Activated CD4-positive, alpha-beta T cell treated with anti-CD3 and anti-CD28 coated beads for 36 hours (primary cell): Measurements from ENCODE around the gene ITGA11. TPM values are rescaled to one million over a fixed set of nuclear protein-coding genes. Genes with fewer than 3 reads are reported as not detected.
A peak's percentile ranks its signal among the peaks of the same experiment; 100 is the strongest.

ENCODE experiments used
- ATAC-seq: fragments of 200-7000 bp; cut with Tn5 transposase; one replicate; pipeline ENCODE4 v1.10.0; 2021; ENCODE audit warnings: mild to moderate bottlenecking, moderate library complexity
- CTCF ChIA-PET: fragments of 350-600 bp; sonication (Branson Sonifier 250); formaldehyde crosslinking; loops from one replicate; lab custom pipeline; 2021; ENCODE audit warnings: antibody characterized with exemption; lab: Charles Lee
- POLR2A ChIA-PET: fragments of 350-600 bp; sonication (Branson Sonifier 250); formaldehyde crosslinking; loops from one replicate; lab custom pipeline; 2021; ENCODE audit warnings: antibody characterized with exemption, inconsistent platforms; lab: Charles Lee
- DNase-seq: peaks from one replicate; pipeline ENCODE4 v3.0.0-alpha.2; 2020
- H3K27ac Mint-ChIP-seq: one replicate; pipeline ENCODE4 v1.8.0; 2021; ENCODE audit warnings: mixed read lengths
- H3K27me3 Mint-ChIP-seq: one replicate; pipeline ENCODE4 v1.8.0; 2021; ENCODE audit warnings: mixed read lengths
- H3K36me3 Mint-ChIP-seq: one replicate; pipeline ENCODE4 v1.8.0; 2021; ENCODE audit warnings: low read depth, mixed read lengths
- H3K4me1 Mint-ChIP-seq: one replicate; pipeline ENCODE4 v1.8.0; 2021; ENCODE audit warnings: mixed read lengths
- H3K4me3 Mint-ChIP-seq: one replicate; pipeline ENCODE4 v1.8.0; 2021; ENCODE audit warnings: mild to moderate bottlenecking, moderate library complexity, mixed read lengths
- H3K9me3 Mint-ChIP-seq: one replicate; pipeline ENCODE4 v1.8.0; 2021; ENCODE audit warnings: low read depth, mixed read lengths
- intact Hi-C, 2 experiments: fragments of 100-400 bp; cut with DNase I in 1 of 2; cut with micrococcal nuclease in 1 of 2; formaldehyde crosslinking; loops; one replicate each; pipeline versions ENCODE4 v1.14.2 to v1.15.1; 2022 to 2024; cut with DNase I, micrococcal nuclease
- total RNA-seq, 2 experiments: library from RNA; stranded (reverse); gene quantifications; one replicate each; pipeline ENCODE4 v1.2.3, GENCODE V29; 2021

Gene ITGA11
- total RNA-seq, 2 experiments from 2014 or later = 2.9 to 3.2 TPM

DNA sequence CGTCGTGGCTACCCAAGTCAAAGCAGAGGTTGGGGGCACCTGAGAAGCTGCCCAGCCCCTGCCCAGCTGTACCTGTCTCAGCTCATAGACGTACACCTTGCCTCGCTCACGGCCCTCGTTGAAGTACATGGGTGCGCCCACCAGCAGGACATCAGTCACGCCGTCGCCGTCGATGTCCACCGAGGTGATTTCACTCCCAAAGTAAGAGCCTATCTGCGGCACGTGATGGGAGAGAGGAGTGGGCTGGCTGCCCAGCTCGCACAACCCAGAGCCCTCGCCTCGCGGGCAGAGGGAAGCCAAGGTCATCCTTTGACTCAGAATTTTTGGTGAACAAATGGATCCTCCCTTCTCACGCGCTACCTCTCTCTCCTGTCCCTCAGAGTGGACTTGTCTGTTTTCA is 99.7 kb downstream of the ITGA11 start:
- DNase-seq (no peak), ATAC-seq (no peak)
- ChIA-PET POLR2A (no interaction called here), CTCF (no interaction called here)
- no peak overlapping the region for H3K4me3 Mint-ChIP-seq
- peaks cover 3% of the 10 kb centered on the region for H3K27me3 Mint-ChIP-seq
- no peaks in the 10 kb centered on the region for H3K9me3 Mint-ChIP-seq
- no peaks in the 10 kb centered on the region for H3K36me3 Mint-ChIP-seq
- peaks cover 26% of the 10 kb centered on the region for H3K4me1 Mint-ChIP-seq
- intact Hi-C loops = no loop called here
- H3K27ac Mint-ChIP-seq = no peak overlapping the region

DNA sequence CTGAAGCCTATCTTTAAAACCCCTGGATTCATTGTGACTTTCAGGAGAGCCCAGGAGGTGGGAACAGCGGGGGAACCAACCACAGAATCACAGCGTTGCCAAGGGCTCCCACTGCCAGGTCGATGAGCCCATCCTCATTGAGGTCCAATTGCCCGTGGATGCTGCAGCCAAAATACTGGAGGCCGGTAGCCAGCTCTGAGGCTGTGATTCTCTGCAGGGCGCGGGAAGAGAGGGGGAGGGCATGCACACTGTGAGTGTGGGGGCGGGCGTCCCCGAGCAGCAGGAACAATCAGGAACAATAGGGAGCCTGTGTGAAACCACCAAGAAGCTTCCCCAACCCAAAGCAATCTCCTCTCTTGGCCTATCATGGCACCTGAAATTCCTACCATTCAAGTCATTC is 101.1 kb downstream of the ITGA11 start:
- H3K9me3 Mint-ChIP-seq = no peaks in the 10 kb centered on the region
- intact Hi-C loops = no loop called here
- no peak for ATAC-seq
- H3K36me3 Mint-ChIP-seq = no peaks in the 10 kb centered on the region
- DNase-seq = no peak
- peaks cover 3% of the 10 kb centered on the region for H3K27me3 Mint-ChIP-seq
- H3K27ac Mint-ChIP-seq = no peak overlapping the region
- CTCF ChIA-PET = no interaction called here
- POLR2A ChIA-PET = no interaction called here
- H3K4me3 Mint-ChIP-seq = no peak overlapping the region
- H3K4me1 Mint-ChIP-seq = peaks cover 38% of the 10 kb centered on the region

DNA sequence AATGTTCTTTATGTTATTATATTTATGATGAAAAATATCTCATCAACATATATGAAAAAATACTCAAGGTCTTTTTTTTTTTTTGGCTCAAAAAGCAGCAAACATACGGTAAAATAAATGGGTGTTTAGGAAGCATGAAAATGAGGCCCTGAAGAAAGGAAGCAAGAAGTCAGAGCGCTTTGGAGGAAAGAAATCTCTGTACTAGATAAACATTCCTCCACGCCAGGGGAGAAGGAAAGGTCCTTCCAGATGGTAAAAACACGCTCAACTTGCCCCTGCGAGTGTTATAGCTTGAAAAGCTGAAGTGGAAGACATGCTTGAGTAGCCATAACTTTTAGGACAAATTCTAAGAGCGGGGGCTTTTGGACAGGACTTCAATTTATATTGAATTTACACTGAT is 101.5 kb downstream of the ITGA11 start:
- H3K27ac Mint-ChIP-seq = no peak overlapping the region
- H3K4me1 Mint-ChIP-seq = peaks cover 38% of the 10 kb centered on the region
- H3K36me3 Mint-ChIP-seq = no peaks in the 10 kb centered on the region
- CTCF ChIA-PET = no interaction called here
- no peak overlapping the region for H3K4me3 Mint-ChIP-seq
- DNase-seq (no peak), ATAC-seq (no peak)
- H3K27me3 Mint-ChIP-seq = peaks cover 3% of the 10 kb centered on the region
- H3K9me3 Mint-ChIP-seq = no peaks in the 10 kb centered on the region
- intact Hi-C loops = no loop called here
- POLR2A ChIA-PET = no interaction called here

DNA sequence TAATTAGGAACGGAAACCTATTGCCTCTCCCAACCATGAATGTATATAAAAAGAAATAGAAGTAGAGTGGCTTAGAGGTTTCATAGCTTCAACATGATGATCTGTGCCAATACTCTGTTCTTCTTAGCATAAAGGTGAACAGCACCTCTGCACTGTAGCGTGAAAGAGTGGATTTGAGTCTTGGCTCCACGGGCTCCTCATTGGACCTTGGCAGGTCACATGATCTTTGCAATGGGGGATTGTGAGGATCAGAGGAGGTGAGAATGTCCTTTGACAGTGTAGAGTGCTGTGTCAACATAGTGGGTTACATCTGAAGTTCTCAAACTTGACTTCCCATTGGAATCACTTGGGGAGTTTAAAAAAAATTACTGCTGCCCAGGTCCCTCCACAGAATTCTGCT is 103.0 kb downstream of the ITGA11 start:
- ChIA-PET POLR2A (no interaction called here), CTCF (interaction anchor here (1.0 to 1.5 kb wide), 2 partner anchors 14 to 23 kb away, joined by 4 read pairs; no protein-coding TSS in a partner anchor)
- Mint-ChIP-seq H3K27me3 (peaks cover 3% of the 10 kb centered on the region), H3K4me1 (peaks cover 38% of the 10 kb centered on the region), H3K4me3 (no peak overlapping the region), H3K27ac (no peak overlapping the region), H3K9me3 (no peaks in the 10 kb centered on the region), H3K36me3 (no peaks in the 10 kb centered on the region)
- no peak for DNase-seq
- ATAC-seq = no peak
- intact Hi-C loops = no loop called here

DNA sequence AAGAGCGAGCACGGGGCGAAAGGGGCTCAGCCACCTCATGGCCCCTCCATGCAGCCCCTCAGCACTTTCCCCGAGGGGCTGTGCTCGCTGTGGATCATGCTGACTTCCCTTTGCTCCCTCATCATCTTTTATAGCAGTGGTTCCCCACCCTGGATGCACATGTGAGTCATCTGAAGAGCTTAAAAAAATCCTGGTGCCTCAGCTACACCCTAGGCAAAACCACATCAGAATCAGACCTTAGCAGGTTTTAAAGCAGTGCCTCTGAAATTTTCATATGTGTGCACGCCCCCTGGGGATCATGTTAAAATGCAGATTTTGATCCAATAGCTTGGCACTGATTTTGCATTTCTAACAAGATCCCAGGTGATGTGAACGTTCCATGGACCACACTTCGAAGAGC is 103.5 kb downstream of the ITGA11 start:
- intact Hi-C loops = no loop called here
- Mint-ChIP-seq H3K27ac (peak overlapping the region; percentile 44), H3K4me3 (no peak overlapping the region), H3K36me3 (no peaks in the 10 kb centered on the region), H3K9me3 (no peaks in the 10 kb centered on the region), H3K27me3 (peaks cover 3% of the 10 kb centered on the region), H3K4me1 (peaks cover 35% of the 10 kb centered on the region)
- DNase-seq = peak; percentile 42
- ATAC-seq = peak; percentile 93
- ChIA-PET POLR2A (interaction anchor here (0.7 kb wide), 1 partner anchor 73 kb away, joined by 3 read pairs; no protein-coding TSS in a partner anchor), CTCF (interaction anchor here (0.7 to 1.5 kb wide), 3 partner anchors 13 to 23 kb away, joined by 3 to 4 read pairs (median 4); no protein-coding TSS in a partner anchor)

DNA sequence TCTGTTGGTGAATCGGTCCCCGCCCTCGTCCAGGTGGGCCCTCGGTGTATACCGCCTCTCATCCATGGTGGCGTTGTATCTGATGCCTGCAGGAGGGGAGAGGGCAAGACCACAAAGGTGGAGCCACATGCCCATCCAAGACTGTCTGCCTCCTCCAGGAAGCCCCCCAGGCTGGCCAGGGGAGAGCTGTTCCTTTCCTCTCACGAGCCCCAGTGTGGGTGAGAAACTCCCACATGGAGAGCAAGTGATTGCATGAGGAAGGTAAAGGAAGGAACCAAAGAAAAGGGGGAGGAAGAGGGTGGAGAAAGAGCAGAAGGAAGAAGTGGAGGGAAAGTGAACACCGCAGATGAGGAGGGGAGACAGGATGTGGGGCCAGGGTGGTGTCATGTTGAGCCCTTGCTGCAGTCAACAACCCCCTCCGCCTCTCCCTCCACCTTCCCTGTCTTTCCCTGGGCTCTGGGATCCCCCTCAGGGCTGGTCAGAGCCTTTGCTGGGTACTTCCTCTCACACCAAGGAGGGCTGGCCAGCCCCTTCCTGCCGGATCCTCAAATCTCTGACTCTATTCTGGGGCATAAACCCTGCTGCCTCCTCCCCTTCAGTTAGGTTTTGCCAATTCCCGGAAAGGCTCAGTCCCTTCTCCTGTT is 105.1 kb downstream of the ITGA11 start:
- Mint-ChIP-seq H3K4me1 (peaks cover 35% of the 10 kb centered on the region), H3K4me3 (no peak overlapping the region), H3K9me3 (no peaks in the 10 kb centered on the region), H3K27me3 (peaks cover 2% of the 10 kb centered on the region), H3K36me3 (no peaks in the 10 kb centered on the region), H3K27ac (peak overlapping the region; percentile 55)
- DNase-seq = no peak
- CTCF ChIA-PET = interaction anchor here (0.7 kb wide), 1 partner anchor 20 kb away, joined by 6 read pairs; no protein-coding TSS in a partner anchor
- intact Hi-C loops = no loop called here
- peak; percentile 34 for ATAC-seq
- POLR2A ChIA-PET = no interaction called here

DNA sequence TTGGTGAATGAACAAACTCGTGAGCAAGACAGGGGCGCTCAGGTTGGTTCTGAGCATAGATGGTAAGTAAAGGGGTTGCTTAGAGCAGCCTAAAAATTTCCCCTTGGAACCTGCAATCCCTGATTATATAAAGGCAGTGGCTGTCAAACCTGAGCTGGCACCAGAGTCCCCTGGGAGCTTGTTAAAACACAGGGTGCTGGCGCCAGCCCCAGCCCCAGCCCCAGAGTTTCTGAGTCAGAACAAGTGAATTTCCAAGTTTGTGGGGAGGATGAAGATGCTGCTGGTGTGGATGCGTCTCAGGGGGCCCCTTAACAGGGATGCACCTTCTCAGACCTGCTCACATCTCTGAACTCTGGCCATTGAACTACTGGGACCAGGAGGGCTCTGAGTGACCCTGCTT is 106.2 kb downstream of the ITGA11 start:
- Mint-ChIP-seq H3K4me3 (no peak overlapping the region), H3K9me3 (no peaks in the 10 kb centered on the region), H3K4me1 (peaks cover 35% of the 10 kb centered on the region), H3K27me3 (peaks cover 2% of the 10 kb centered on the region), H3K27ac (no peak overlapping the region), H3K36me3 (no peaks in the 10 kb centered on the region)
- intact Hi-C loops = no loop called here
- no peak for ATAC-seq
- ChIA-PET POLR2A (no interaction called here), CTCF (interaction anchor here (0.5 to 0.7 kb wide), 2 partner anchors 12 to 19 kb away, joined by 3 to 6 read pairs; no protein-coding TSS in a partner anchor)
- no peak for DNase-seq

DNA sequence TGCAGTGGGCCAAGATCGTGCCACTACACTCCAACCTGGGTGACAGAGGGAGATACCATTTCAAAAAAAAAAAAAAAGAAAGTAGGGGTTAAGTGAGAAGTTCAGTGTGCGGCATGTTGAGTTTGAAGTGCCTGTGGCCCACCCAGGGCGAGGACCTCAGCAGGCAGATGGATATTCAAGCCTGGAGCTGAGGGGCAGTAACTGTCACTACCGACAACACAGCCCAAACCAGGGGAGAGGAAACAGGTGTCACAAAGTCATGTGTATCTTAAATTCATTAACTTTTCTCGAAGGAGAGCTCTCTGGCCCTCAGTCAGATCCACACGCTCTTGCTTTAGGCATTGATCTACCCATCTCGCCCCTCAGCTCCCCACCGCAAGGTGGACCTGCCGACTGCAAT is 109.2 kb downstream of the ITGA11 start:
- H3K4me1 Mint-ChIP-seq = peaks cover 18% of the 10 kb centered on the region
- intact Hi-C loops = no loop called here
- H3K27ac Mint-ChIP-seq = no peak overlapping the region
- ATAC-seq = no peak
- H3K4me3 Mint-ChIP-seq = no peak overlapping the region
- POLR2A ChIA-PET = interaction anchor here (0.8 kb wide), 1 partner anchor 960 kb away, joined by 4 read pairs; no protein-coding TSS in a partner anchor
- CTCF ChIA-PET = interaction anchor here (0.7 to 2.5 kb wide), 3 partner anchors 15 to 28 kb away, joined by 3 to 10 read pairs (median 4); no protein-coding TSS in a partner anchor
- DNase-seq = no peak
- H3K36me3 Mint-ChIP-seq = no peaks in the 10 kb centered on the region
- no peaks in the 10 kb centered on the region for H3K27me3 Mint-ChIP-seq
- H3K9me3 Mint-ChIP-seq = no peaks in the 10 kb centered on the region

DNA sequence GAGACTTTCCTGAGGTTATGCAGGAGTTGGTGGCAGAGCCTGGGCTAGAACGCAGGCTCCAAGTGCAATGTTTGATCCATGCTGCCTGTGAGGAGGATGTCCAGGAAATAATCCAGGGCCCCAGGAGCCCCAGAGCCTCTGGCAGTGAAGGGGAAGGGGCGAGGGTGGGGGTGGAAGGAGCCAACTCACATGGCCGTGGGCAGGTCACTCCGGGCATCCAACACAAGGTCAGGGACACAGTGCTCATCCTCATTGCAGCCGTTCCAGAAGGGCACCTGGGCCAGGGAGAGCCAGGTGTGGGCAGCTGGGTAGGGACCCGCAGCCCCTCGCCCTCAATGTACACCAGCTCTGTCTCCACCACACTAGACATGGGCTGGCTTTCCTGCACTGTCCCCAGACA is 110.7 kb downstream of the ITGA11 start:
- Mint-ChIP-seq H3K27ac (no peak overlapping the region), H3K36me3 (no peaks in the 10 kb centered on the region), H3K4me3 (no peak overlapping the region), H3K27me3 (no peaks in the 10 kb centered on the region), H3K4me1 (peaks cover 2% of the 10 kb centered on the region), H3K9me3 (no peaks in the 10 kb centered on the region)
- ATAC-seq (no peak), DNase-seq (no peak)
- POLR2A ChIA-PET = no interaction called here
- intact Hi-C loops = no loop called here
- CTCF ChIA-PET = interaction anchor here (2.5 kb wide), 1 partner anchor 15 kb away, joined by 10 read pairs; no protein-coding TSS in a partner anchor

DNA sequence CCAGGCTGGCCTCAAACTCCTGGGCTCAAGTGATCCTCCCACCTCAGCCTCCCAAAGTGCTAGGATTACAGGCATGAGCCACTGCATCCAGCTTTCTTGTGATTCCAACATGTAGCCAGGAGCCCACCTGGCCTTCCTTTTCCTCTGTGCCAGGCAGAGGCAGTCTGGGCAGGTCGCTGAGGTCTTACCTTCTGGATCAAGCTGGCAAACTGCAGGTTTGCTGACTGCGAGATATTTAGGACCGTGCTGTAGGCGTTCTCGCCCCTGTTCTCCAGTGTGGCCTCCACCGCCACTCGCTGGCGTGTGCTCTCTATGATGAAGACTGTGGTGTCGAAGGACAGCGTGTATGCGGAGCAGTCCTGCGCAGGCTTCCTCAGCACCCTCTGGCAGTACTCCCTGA is 112.0 kb downstream of the ITGA11 start:
- DNase-seq = peak; percentile 1
- intact Hi-C loops = no loop called here
- H3K27me3 Mint-ChIP-seq = no peaks in the 10 kb centered on the region
- no peak for ATAC-seq
- CTCF ChIA-PET = interaction anchor here (0.5 to 2.5 kb wide), 2 partner anchors 14 to 355 kb away, joined by 3 to 10 read pairs; no protein-coding TSS in a partner anchor
- H3K4me3 Mint-ChIP-seq = no peak overlapping the region
- POLR2A ChIA-PET = no interaction called here
- no peaks in the 10 kb centered on the region for H3K9me3 Mint-ChIP-seq
- H3K27ac Mint-ChIP-seq = no peak overlapping the region
- H3K4me1 Mint-ChIP-seq = no peaks in the 10 kb centered on the region
- H3K36me3 Mint-ChIP-seq = no peaks in the 10 kb centered on the region

DNA sequence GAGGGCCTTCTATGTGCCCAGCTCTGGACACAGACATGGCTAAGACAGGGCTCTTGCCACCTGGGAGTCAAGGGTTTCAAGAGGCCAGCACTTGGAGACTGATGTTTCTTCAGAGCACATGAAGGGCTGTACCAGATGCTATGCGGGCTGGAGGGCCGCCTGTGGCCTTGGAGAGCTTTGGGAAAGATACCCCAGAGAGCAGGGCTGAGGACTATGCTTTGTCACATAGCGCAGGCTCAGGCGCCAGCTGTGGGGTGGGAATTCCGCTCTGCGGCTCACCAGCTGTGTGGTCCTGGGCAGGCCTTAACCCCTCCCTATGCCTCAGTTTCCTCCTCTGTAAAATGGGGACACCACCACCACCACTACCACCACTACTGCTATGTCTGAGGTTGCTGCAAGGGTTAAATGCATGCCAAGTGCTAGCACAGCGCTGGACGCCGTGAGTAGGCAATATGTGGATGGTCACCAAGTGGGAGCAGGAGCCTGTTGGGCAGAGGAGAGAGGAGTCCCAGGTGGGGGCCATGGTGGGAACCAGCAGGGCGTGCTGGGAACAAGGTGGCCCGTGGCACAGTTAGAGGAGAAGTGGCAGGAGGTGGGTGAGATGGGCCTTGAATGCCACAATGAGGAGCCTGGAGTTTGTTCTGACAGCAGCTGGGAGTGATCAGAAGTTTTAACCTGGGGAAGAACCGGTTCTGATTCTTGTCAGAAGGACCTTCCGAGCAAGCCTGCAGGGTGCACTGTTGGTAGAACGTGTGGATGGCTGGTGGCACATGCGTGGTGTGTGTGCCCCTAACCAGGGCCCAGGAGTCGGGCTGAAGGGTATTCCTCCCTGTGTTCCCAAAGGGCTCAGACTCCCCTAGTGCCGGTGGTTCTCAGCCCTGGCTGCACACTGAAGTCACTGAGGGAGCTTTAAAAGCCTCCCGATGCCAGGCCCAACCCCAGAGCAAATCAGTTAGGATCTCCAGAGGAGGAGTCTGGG is 112.7 kb downstream of the ITGA11 start:
- CTCF ChIA-PET = no interaction called here
- no peaks in the 10 kb centered on the region for H3K36me3 Mint-ChIP-seq
- DNase-seq (no peak), ATAC-seq (no peak)
- no peaks in the 10 kb centered on the region for H3K27me3 Mint-ChIP-seq
- POLR2A ChIA-PET = interaction anchor here (0.6 kb wide), 2 partner anchors 27 to 750 kb away, joined by 4 to 7 read pairs; no protein-coding TSS in a partner anchor
- intact Hi-C loops = no loop called here
- H3K9me3 Mint-ChIP-seq = no peaks in the 10 kb centered on the region
- no peaks in the 10 kb centered on the region for H3K4me1 Mint-ChIP-seq
- no peak overlapping the region for H3K27ac Mint-ChIP-seq
- no peak overlapping the region for H3K4me3 Mint-ChIP-seq
